GM23338 (cell line): ENCODE results near the gene HIVEP2. TPM values are rescaled to one million over a fixed set of nuclear protein-coding genes. Genes with fewer than 3 reads are reported as not detected.

ENCODE experiments used
- ATAC-seq: fragments of 200-7000 bp; cut with Tn5 transposase; 3 replicates; pipeline ENCODE4 v1.9.1; 2020
- DNase-seq: peaks from one replicate; pipeline ENCODE4 v3.0.0-alpha.2; 2015; ENCODE audit warnings: low spot score
- H2AFZ ChIP-seq: fragments of 200-600 bp; sonication (generic); 2 replicates; pipeline ENCODE4 v1.8.0; 2016; ENCODE audit warnings: antibody characterized with exemption, mild to moderate bottlenecking, moderate library complexity
- H3F3A ChIP-seq: fragments of 200-600 bp; sonication (generic); replicated peaks from 2 replicates; pipeline ENCODE4 v1.8.0; 2017; ENCODE audit warnings: antibody characterized with exemption, mixed run types, low read depth
- H3K27ac ChIP-seq: fragments of 200-600 bp; sonication (generic); 2 replicates; pipeline ENCODE4 v1.6.1; 2016; ENCODE audit warnings: low read depth
- H3K27me3 ChIP-seq: fragments of 200-600 bp; sonication (generic); 2 replicates; pipeline ENCODE4 v1.8.0; 2016; ENCODE audit warnings: mild to moderate bottlenecking, mixed run types, moderate library complexity; ENCODE audit not compliant: insufficient read depth
- H3K36me3 ChIP-seq: fragments of 200-600 bp; sonication (generic); 2 replicates; pipeline ENCODE4 v1.8.0; 2016; ENCODE audit warnings: mild to moderate bottlenecking; ENCODE audit not compliant: insufficient read depth
- H3K4me1 ChIP-seq: fragments of 200-600 bp; sonication (generic); 2 replicates; pipeline ENCODE4 v1.8.0; 2016; ENCODE audit warnings: mild to moderate bottlenecking, moderate library complexity; ENCODE audit not compliant: insufficient read depth
- H3K4me2 ChIP-seq: fragments of 200-600 bp; sonication (generic); 2 replicates; pipeline ENCODE4 v1.7.1; 2017; ENCODE audit warnings: mixed run types
- H3K4me3 ChIP-seq: fragments of 200-600 bp; sonication (generic); 2 replicates; pipeline ENCODE4 v1.6.1; 2016; ENCODE audit warnings: mixed run types
- H3K79me2 ChIP-seq: fragments of 200-600 bp; sonication (generic); replicated peaks from 2 replicates; pipeline ENCODE4 v1.8.0; 2017; ENCODE audit warnings: mild to moderate bottlenecking; ENCODE audit not compliant: insufficient read depth
- H3K9me2 ChIP-seq: fragments of 200-600 bp; sonication (generic); 2 replicates; pipeline ENCODE4 v1.8.0; 2017; ENCODE audit not compliant: insufficient read depth
- H4K20me1 ChIP-seq: fragments of 200-600 bp; sonication (generic); replicated peaks from 2 replicates; pipeline ENCODE4 v1.8.0; 2017; ENCODE audit warnings: mild to moderate bottlenecking; ENCODE audit not compliant: insufficient read depth
- H3K27ac Mint-ChIP-seq: 2 replicates; pipeline ENCODE4 v1.8.0; 2020; ENCODE audit warnings: inconsistent platforms, mild to moderate bottlenecking, moderate library complexity, mixed read lengths
- H3K27me3 Mint-ChIP-seq: 3 replicates; pipeline ENCODE4 v1.8.0; 2022; ENCODE audit warnings: low read depth, mild to moderate bottlenecking, moderate library complexity, mixed read lengths, inconsistent platforms; ENCODE audit not compliant: insufficient read depth, poor library complexity
- H3K36me3 Mint-ChIP-seq: 3 replicates; pipeline ENCODE4 v1.8.0; 2021; ENCODE audit warnings: low read depth, mild to moderate bottlenecking, inconsistent platforms, moderate library complexity, mixed read lengths
- H3K4me1 Mint-ChIP-seq: 3 replicates; pipeline ENCODE4 v1.8.0; 2020; ENCODE audit warnings: mild to moderate bottlenecking, inconsistent platforms, mixed read lengths
- H3K4me3 Mint-ChIP-seq: 3 replicates; pipeline ENCODE4 v1.8.0; 2021; ENCODE audit warnings: moderate library complexity, mild to moderate bottlenecking, inconsistent platforms, mixed read lengths
- H3K9me3 Mint-ChIP-seq: 3 replicates; pipeline ENCODE4 v1.8.0; 2020; ENCODE audit warnings: moderate library complexity, mild to moderate bottlenecking, inconsistent platforms, mixed read lengths
- CREB1 ChIP-seq: fragments of 250-450 bp; sonication (Bioruptor Pico); IDR thresholded peaks from 2 replicates; pipeline ENCODE4 v1.5.0; 2020; ENCODE audit warnings: low read depth, mild to moderate bottlenecking, moderate library complexity
- EZH2 ChIP-seq: fragments of 200-600 bp; sonication (generic); IDR thresholded peaks from one replicate; pipeline ENCODE4 v1.8.0; 2017; ENCODE audit warnings: antibody characterized with exemption, mild to moderate bottlenecking, low read depth; ENCODE audit not compliant: unreplicated experiment
- POLR2AphosphoS5 ChIP-seq: IDR thresholded peaks from 2 replicates; pipeline ENCODE4 v1.6.1; 2016; ENCODE audit warnings: antibody characterized with exemption, low read depth
- REST ChIP-seq: IDR thresholded peaks from one replicate; pipeline ENCODE4 v1.6.1; 2018; ENCODE audit warnings: antibody characterized with exemption; ENCODE audit not compliant: unreplicated experiment
- ZNF331 ChIP-seq: fragments of 250-450 bp; sonication (Bioruptor Pico); IDR thresholded peaks from 2 replicates; pipeline ENCODE4 v1.5.0; 2020; ENCODE audit warnings: low read depth, mild to moderate bottlenecking, moderate library complexity
- ZNF462 ChIP-seq: fragments of 250-450 bp; sonication (Bioruptor Pico); IDR thresholded peaks from 2 replicates; pipeline ENCODE4 v1.5.0; 2020; ENCODE audit warnings: mild to moderate bottlenecking, moderate library complexity
- polyA plus RNA-seq: library from polyadenylated mRNA; unstranded; fragments of >200 nt; fragmentation: Nextera tagmentation; extraction: Ambion mirVana; gene quantifications from 2 replicates; pipeline ENCODE4 v1.2.1, GENCODE V29; 2016
- total RNA-seq: library from RNA; depleted of rRNA; stranded (reverse); fragments of >200 nt; shearing (Covaris generic); gene quantifications from 2 replicates; pipeline ENCODE4 v1.2.3, GENCODE V29; 2014

The HIVEP2 gene
- total and polyA plus RNA-seq, 2 experiments from 2014 or later = 1.5 to 7.4 TPM

GRCh38 chr6:142808405-142809061 is 136.4 kb downstream of the HIVEP2 start:
- Histone ChIP-seq H3K27ac (no peak overlapping the region), H2AFZ (no peak overlapping the region), H3K4me3 (no peak overlapping the region), H3K4me2 (no peak overlapping the region), H3K9me2 (0 out of 2 replicates have a peak, but pooled peaks cover 3% of the 10 kb centered on the region), H3K36me3 (no peaks in the 10 kb centered on the region), H3K27me3 (no peaks in the 10 kb centered on the region), H3F3A (no peaks in the 10 kb centered on the region), H3K4me1 (peaks cover 15% of the 10 kb centered on the region), H4K20me1 (no peaks in the 10 kb centered on the region), H3K79me2 (no peaks in the 10 kb centered on the region)
- no peaks in the 10 kb centered on the region for H3K27me3 Mint-ChIP-seq
- peaks cover 19% of the 10 kb centered on the region for H3K4me1 Mint-ChIP-seq
- no peak overlapping the region for H3K27ac Mint-ChIP-seq
- DNase-seq = no peak
- H3K4me3 Mint-ChIP-seq = no peak overlapping the region
- ATAC-seq = no peak
- H3K36me3 Mint-ChIP-seq = peaks cover 3% of the 10 kb centered on the region; the same call in 1 of the 3 replicates
- no peak for TF ChIP-seq POLR2AphosphoS5
- no peaks in the 10 kb centered on the region for H3K9me3 Mint-ChIP-seq

GRCh38 chr6:142805042-142805441 is 139.9 kb downstream of the HIVEP2 start:
- no peaks in the 10 kb centered on the region for H3K27me3 Mint-ChIP-seq
- no peak overlapping the region for H3K4me3 Mint-ChIP-seq
- TF ChIP-seq ZNF462 (CRISPR knock-in tag) = no peak
- TF ChIP-seq CREB1 (CRISPR knock-in tag) = no peak
- TF ChIP-seq REST = no peak
- TF ChIP-seq EZH2 = no peak
- no peak for TF ChIP-seq ZNF331 (CRISPR knock-in tag)
- no peaks in the 10 kb centered on the region for H3K27me3 ChIP-seq
- H3K36me3 ChIP-seq = no peaks in the 10 kb centered on the region
- H3K4me1 Mint-ChIP-seq = peaks cover 8% of the 10 kb centered on the region
- no peaks in the 10 kb centered on the region for H3K4me1 ChIP-seq
- H3F3A ChIP-seq = no peaks in the 10 kb centered on the region
- no peak overlapping the region for H3K4me2 ChIP-seq
- ATAC-seq (0 out of 3 replicates have a peak, but pooled peaks have one; percentile 32), DNase-seq (no peak)
- H3K27ac Mint-ChIP-seq = no peak overlapping the region
- 0 out of 2 replicates have a peak, but pooled peaks cover 3% of the 10 kb centered on the region for H3K9me2 ChIP-seq
- no peak overlapping the region for H3K27ac ChIP-seq
- no peaks in the 10 kb centered on the region for H3K9me3 Mint-ChIP-seq
- H3K79me2 ChIP-seq = no peaks in the 10 kb centered on the region
- no peak overlapping the region for H2AFZ ChIP-seq
- no peak overlapping the region for H3K4me3 ChIP-seq
- no peaks in the 10 kb centered on the region for H4K20me1 ChIP-seq
- H3K36me3 Mint-ChIP-seq = peaks cover 3% of the 10 kb centered on the region; the same call in 1 of the 3 replicates
